GM12865 (cell line): Measurements from ENCODE around the gene ITGAE.

Experiments used
- DNase-seq: peaks from one replicate; pipeline ENCODE4 v3.0.0; 2010; ENCODE audit warnings: low read depth
- H3K4me3 ChIP-seq: 2 replicates; pipeline ENCODE4 v1.5.1; 2011; ENCODE audit warnings: mild to moderate bottlenecking, low read depth, low read length, control low read depth
- CTCF ChIP-seq: IDR thresholded peaks from 2 replicates; pipeline ENCODE4 v1.5.1; 2011; ENCODE audit warnings: low read length, control low read depth, low read depth, inconsistent platforms; ENCODE audit not compliant: insufficient read depth; ENCODE audit errors: missing control alignments

The ITGAE gene

DNA sequence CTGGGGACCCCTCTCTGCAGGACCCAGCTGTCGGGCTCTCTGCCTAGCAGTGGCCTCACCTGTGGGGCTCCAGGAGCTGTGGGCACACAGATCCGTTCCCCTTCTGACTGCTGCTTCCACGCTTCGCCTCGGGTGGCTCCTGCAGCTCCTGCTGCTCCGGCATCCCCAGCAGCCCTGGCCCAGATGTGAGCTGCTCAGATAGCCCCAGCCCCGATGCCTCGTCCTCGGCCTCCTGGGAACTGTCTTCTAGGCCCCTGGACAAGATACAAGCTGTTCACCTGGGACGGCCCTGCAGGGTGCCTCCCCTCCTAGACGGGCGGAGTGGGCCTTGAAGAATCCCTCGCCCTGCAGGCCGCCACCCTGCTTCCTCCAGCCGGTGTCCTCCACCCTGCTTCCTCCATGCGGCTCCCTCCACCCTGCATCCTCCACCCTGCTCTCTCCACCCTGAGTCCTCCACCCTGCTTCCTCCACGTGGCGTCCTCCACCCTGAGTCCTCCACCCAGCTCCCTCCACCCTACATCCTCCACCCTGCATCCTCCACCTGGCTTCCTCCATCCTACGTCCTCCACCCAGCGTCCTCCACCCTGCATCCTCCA lies 121.4 kb downstream of the ITGAE start:
- H3K4me3 ChIP-seq: no peak overlapping the region
- no peak for TF ChIP-seq CTCF
- no peak for DNase-seq

DNA sequence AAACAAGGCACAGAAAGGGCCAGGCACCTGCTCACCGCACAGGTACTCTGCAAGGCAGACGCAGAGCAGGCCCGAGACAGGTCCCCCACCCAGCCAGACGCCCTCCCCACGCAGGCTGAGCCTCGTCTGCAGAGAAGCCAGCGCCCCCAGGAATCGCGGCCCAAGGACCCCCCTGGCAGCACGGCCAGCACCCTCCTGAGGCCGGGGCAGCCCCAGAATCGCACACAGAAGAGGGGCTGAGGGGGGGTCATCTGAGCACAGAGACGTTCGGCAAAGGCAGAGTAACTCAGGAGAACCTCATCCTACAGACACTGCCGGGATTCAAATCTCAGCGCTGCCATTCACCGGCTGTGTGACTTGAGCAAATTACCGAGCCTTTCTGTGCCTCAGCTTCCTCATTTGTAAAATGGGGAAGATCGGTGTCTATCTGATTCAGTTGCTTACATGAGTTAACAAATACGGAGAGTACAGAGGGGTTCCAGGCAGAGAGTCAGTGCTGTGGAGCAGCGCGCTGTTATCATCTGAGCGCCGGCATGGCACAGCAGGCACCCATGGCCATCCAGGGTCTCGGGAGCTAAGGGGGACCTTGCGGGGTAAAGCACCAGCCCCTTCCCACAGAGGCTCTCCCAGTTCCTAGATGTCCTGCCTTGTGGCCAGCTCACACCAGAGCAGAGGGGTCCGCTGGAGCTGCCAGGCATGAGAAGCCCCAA lies 122.0 kb downstream of the ITGAE start:
- TF ChIP-seq CTCF: no peak
- DNase-seq: no peak
- H3K4me3 ChIP-seq: no peak overlapping the region

DNA sequence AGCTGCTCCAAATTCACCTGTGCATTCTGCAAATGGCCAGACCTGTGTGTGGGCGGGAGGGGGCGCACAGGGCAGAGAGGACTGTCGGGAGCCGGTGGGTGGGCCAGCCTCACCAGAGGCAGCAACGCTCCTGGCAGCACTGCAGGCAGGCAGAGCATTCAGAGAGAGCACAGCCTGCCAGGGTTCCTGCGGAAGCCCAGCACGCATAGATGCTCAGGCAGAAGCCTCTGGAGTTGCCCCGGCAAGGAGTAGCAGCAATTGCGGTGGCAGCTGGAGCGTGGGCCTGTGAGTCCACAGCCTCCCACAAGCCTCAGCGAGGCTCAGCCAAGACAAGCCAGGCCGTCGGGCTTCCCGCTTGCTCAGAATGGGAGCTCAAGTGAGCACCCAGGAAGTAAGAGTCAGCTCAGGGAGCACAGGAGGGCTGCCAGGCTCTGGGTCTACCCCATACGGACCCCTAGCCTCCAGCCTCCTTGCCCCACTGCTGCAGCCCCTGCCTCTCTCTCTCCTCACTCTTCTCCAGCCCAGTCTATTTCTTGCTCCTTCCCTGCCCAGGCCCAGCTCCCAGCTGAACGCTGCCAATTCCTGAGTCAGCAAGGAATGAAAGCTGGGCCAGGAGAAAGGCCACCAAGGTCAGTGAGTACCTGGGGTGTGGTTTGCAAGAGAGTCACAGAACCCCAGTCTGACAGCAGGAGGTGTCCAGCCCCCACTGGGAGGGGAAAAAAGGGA lies 122.7 kb downstream of the ITGAE start:
- no peak for DNase-seq
- H3K4me3 ChIP-seq: no peak overlapping the region
- no peak for TF ChIP-seq CTCF

- no peak overlapping the region for H3K4me3 ChIP-seq
- no peak for TF ChIP-seq CTCF
- DNase-seq: no peak
Observed at GRCh38 chr17:3675886-3676285, 125.1 kb downstream of the ITGAE start.

DNA sequence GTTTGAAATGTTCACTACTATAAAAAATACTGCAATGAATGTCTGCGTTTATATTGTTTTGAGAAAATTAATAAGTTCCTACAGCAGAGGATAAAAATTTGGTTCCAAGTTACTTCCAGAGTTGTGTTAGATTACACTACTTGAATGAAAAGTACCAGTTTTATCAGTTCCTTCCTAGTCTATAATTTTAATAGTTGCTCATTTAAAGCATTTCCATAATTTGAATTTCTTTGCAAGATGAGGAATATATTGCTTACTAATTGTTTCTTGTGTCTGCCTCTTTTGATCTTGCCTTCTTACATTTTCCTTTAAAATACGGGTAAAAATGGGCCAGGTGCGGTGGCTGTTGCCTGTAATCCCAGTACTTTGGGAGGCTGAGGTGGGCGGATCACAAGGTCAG lies 128.4 kb downstream of the ITGAE start:
- no peak overlapping the region for H3K4me3 ChIP-seq
- no peak for TF ChIP-seq CTCF
- DNase-seq: no peak

GRCh38 chr17:3669548-3669947 lies 131.4 kb downstream of the ITGAE start:
- peak overlapping the region; percentile 99 for H3K4me3 ChIP-seq
- no peak for TF ChIP-seq CTCF
- no peak for DNase-seq
